Raji (cell line): ENCODE results near the gene CRB3.

Source experiments
- POLR2A ChIP-seq: IDR thresholded peaks from 2 replicates; pipeline ENCODE4 v1.6.1; 2011; ENCODE audit warnings: low read depth, low read length, control low read depth; ENCODE audit not compliant: insufficient read depth

The CRB3 gene

GRCh38 chr19:6425732-6426620, 38.1 kb upstream of the CRB3 start:
- no peak for TF ChIP-seq POLR2A

DNA sequence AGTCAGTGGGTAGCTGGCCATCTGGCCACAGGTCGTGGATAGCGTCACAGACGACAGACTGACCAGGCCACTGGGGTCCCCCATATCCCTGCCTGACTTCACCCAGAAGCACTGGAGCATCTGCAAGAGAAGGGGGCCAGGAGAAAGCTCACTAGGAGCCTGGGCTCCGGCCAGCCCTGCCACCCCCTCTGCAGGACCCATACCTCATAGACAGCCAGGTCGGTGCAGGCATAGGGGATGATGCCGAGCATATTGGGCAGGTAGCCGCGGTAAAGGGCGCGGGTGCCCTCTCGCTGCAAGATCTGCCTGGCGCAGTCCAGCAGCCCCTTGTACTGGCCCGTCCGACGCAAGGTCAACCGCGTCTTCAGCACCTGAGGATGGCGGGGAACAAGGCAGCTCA, 36.9 kb upstream of the CRB3 start:
- no peak for TF ChIP-seq POLR2A

DNA sequence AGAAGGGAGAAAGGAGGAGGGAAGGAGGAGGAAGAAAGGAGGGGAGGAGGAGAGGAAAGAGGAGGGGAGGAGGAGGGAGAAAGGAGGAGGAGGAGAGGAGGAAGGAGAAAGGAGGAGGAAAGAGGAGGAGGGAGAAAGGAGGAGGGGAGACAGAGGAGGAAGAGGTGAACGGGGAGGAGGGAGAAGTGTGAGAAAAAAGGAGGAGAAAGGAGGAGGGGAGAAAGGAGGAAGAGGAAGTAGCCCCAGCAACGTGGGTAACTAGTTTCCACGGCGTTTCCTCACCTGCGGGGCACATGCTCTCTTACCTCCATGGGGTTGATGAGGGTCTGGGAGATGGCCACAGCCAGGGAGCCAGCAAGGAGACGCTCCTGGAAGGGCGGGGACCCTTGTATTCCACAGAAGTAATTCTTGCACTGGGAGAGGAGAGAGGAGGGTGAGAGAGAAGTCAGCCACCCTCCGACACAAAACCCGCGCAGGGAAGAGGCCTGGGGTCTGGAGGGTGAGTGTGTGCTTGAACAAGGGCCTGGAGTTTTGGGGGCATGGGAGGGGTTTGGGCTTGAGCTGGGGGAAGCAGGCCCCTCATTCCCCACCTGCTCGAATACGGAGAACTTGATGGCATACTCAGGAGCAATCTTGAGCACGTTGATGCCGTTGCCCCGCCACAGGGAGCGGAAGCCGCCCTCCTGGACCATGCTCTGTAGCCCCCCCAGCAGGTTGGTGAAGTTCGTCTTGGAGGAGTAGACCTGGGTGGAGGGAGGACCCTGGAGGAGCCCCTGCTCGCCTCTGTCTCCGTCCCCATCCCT, 34.5 kb upstream of the CRB3 start:
- TF ChIP-seq POLR2A: no peak

- no peak for TF ChIP-seq POLR2A
These were observed 32.2 kb upstream of the CRB3 start for GRCh38 chr19:6431891-6432290.

- TF ChIP-seq POLR2A: no peak
These were observed 30.9 kb upstream of the CRB3 start for GRCh38 chr19:6433165-6433564.

GRCh38 chr19:6433663-6434062, 30.4 kb upstream of the CRB3 start, which contains the start of gene SLC25A41:
SLC25A41 (minus strand) TSS chr19:6433763; CDS start chr19:6433693, 70 bp downstream.
- TF ChIP-seq POLR2A: no peak

GRCh38 chr19:6439743-6440142, 24.3 kb upstream of the CRB3 start:
- TF ChIP-seq POLR2A: no peak

DNA sequence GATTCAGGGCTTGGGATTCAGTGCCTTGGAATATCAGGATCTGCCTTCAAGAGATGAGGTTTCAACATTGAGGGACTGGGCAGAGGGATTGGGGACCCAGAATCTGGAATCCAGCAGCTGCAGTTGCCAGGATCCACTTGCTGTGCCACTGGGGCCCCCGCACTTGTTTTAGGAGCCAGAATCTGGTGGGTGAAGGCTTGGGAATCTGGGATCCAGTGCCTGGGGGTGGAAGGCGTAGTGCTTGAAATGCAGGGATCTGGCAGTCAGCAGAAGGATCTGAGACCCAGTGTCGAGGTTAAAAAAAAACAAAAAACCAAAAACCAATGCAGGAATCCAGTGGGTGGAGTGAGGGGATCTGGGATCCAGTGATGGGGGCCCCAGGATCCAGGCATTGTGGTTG, 23.2 kb upstream of the CRB3 start:
- TF ChIP-seq POLR2A: no peak

- no peak for TF ChIP-seq POLR2A
These were observed 21.9 kb upstream of the CRB3 start for GRCh38 chr19:6442087-6442688.

DNA sequence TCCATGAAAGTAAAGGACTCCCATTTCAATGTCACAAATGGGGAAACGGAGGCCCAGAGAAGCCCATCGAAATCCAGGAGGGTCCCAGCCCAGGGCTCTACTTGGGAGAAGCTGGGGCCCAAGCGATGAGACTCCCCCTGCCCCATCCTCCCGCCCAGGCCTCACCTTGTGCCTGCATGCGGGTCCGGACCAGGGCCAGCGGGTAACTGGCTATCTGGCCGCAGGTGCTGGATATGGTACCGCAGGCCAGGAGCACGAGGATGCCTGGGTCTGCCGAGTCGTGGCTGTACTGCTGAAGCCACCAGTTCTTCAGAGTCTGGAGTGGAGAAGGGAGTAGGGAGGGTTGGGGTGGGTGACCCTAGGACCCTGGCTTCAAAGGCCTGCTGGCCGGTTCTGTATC, 20.1 kb upstream of the CRB3 start:
- no peak for TF ChIP-seq POLR2A

DNA sequence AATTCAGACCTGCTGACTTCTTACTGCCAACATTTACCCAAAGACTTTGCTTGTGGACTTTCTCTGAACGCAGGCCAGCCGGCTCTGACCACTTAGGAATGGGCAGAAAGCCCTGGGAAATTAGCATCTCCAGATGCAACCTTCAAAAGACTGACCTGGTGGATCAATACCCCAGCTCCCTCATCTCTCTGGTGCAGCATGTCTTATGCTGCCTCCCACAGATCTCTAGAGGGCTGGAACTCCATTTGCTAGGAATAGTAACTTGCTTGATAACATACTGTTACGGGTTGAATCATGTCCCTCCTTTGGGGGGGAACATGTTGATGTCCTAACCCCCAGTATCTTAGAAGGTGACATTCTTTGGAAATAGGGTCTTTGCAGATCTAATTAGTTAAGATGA, 17.6 kb upstream of the CRB3 start:
- TF ChIP-seq POLR2A: no peak

- TF ChIP-seq POLR2A: no peak
These were observed 16.0 kb upstream of the CRB3 start for GRCh38 chr19:6448045-6448444.

GRCh38 chr19:6450166-6450565, 13.9 kb upstream of the CRB3 start:
- no peak for TF ChIP-seq POLR2A

GRCh38 chr19:6451583-6452222, 12.4 kb upstream of the CRB3 start:
- TF ChIP-seq POLR2A: no peak

GRCh38 chr19:6452223-6452614, 11.9 kb upstream of the CRB3 start:
- no peak for TF ChIP-seq POLR2A

DNA sequence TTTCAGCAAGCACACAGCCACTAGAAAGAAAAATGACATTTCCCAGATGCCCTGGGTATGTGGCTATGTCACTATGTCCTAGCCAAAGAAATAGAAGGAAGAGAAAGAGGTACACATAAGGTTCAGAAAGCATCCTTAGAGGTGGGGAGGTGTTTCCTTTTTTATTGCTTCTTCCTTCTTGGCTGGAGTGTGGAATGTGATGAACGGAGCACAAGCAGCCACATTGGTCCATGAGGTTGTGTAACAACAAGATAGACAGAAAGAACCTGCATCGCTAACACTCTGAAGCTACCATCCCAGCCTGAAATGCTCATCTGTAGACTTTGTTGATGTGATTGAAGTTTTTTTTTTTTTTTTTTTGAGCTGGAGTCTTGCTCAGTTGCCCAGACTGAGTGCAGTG, 11.2 kb upstream of the CRB3 start:
- TF ChIP-seq POLR2A: no peak
